Forelimb muscle (tissue), 1 donor: ENCODE results near the gene YEATS2. TPM values are rescaled to one million over a fixed set of nuclear protein-coding genes. Genes with fewer than 3 reads are reported as not detected.
A peak's percentile ranks its signal among the peaks of the same experiment; 100 is the strongest.
"Not testable (repeated sequence)": the region's sequence is repeated elsewhere in the genome, so short reads cannot be mapped to it uniquely, and the experiment has no call there.

Experiments
- DNase-seq: peaks from one replicate; pipeline ENCODE4 v3.0.0-alpha.2; 2013; ENCODE audit warnings: low read depth
- polyA plus RNA-seq: library from polyadenylated mRNA; unstranded; fragments of 120-200 nt; gene quantifications from one replicate; pipeline ENCODE4 v1.2.1, GENCODE V29; 2013; ENCODE audit not compliant: insufficient read length

The YEATS2 gene
- 30.2 TPM for polyA plus RNA-seq

DNA sequence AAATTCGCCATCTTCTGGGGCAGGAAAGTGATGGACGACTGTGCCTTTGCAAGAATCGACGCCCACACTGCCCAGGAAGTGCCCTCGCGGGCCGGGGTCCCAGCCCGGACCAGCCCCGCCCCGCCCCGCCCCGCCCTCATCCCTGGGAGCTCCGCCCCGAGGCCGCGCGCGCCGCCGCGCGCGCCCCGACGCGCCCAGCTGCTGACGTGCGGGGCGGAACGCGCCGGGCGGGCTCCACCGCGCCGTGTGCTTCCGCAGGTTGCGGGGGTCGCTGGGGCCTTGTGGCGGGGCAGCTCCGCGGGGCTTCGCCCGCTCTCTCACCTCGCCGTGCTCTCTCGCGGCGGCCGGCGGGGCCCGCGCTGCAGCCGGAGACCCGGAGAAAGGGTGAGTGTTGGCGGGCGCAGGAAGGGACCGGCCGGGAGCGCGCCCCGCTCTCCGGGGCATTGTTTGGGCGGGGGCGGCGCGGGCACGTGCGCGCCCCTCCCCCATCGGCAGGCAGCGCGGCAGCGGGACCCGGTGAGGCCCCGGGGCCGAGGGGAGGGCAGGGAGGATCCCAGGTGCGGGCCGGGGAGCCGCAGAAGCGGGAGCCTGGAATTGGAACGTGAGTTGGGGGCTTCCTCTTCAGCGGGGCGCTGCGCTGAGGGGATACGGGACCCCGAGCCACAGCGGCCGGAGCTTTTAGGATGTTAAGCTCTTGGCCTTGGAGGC is at the start of gene YEATS2:
TSS of gene YEATS2 (plus strand) at position 188 of the 708 bp plus-strand sequence. CDS start 17,366 bp downstream, outside the sequence.
- DNase-seq, result peak; percentile 68

DNA sequence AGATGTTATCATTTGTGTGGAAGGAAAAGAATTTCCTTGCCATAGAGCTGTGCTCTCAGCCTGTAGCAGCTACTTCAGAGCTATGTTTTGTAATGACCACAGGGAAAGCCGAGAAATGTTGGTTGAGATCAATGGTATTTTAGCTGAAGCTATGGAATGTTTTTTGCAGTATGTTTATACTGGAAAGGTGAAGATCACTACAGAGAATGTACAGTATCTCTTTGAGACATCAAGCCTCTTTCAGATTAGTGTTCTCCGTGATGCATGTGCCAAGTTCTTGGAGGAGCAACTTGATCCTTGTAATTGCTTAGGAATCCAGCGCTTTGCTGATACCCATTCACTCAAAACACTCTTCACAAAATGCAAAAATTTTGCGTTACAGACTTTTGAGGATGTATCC is 47.0 kb upstream of the YEATS2 start:
- DNase-seq, result no peak

DNA sequence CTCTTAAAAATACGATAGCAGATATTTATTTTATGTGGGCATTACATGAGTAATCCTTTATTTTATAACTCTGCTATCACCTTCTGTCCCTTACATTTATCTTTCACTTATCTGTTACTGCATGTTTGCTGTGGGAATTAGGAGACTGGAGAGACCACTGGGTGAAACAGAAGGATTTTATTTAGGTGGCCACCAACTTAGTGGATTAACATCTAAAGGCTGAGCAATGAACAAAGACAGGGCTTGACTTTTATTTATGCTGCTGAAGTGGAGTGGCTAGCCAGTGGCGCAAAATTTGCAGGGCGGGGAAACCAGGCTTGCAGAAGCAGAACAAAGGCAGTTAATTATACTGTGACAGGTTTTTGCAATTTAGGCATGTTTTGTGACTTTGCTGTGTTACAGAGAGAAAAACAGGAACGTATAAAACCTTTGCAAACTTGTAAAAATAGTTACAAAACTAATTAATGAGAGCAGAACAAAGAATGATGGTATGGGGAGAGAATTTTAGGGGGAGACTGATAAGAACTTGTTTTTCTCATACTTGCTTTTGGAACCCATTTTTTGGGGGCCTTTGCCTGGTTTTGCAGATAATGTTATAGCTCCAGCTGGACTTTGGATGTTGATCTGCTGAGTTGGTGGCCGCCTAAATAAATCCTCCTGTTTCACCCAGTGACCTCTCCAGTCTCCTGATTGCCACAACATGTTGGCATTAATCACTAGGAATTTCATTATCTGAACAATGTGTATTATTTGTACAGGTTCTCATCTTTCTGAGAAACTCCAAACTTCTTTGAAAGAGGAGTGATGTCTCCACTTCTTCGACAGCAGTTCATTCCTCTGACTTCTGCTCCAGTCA is 44.2 kb upstream of the YEATS2 start:
- DNase-seq, result no peak

DNA sequence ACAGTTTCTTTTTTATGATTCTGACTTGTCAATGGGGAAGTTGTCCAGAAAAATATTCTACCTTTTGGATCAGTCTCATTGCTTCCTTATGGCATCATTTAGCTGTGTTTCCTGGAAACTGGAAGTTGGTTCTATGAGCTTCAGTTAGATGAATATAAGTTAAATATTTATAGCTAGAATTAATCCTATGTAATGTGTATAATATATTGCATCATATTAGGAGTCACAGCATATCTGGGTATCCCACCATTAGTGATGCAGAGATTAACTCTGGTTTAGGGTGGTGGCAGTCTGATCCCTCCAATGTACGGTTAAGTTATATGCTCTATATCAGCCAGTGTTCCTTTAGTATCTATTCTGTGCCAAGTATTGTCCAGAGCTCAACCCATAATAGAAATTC is 42.9 kb upstream of the YEATS2 start:
- DNase-seq, result no peak

GRCh38 chr3:183662099-183662498 is 35.5 kb upstream of the YEATS2 start:
- DNase-seq, result no peak

DNA sequence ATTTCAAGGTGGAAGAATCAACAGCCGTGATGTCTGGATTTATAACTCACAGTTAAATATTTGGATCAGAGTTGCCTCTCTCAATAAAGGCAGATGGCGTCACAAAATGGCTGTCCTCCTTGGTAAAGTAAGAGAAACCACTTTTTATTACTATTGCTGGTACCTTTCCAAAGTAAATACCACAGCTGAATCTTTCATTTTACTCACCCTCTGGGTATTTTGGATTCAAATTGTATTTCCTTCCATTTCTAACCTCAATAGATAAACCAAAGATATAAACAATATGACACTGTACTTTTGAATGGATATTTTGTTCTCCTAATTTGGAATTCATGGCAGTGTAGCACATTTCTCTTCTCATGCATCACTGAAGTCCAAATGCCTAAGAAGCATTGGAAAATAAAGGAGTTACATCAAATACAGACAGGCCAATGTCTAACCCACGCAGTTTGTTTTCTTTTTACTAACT is 32.6 kb upstream of the YEATS2 start:
- no peak for DNase-seq

DNA sequence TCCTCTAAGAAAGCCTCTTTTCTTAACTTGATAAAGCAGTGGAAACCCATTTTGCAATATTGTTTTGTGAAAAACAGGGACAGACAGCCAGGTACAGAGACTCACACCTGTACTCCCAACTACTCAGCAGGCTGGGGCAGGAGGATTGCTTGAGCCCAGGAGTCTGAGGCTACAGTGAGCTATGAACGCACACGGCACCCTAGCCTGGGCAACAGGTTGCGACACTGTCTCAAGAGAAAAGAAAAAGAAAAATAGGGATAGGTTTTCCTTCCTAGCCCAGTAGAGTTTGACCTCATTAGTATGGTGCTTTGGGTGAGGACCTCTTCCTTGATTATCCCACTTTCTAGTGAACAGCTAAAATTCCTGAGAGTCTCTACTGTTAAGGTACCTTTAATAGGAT is 17.5 kb upstream of the YEATS2 start:
- DNase-seq, result no peak

DNA sequence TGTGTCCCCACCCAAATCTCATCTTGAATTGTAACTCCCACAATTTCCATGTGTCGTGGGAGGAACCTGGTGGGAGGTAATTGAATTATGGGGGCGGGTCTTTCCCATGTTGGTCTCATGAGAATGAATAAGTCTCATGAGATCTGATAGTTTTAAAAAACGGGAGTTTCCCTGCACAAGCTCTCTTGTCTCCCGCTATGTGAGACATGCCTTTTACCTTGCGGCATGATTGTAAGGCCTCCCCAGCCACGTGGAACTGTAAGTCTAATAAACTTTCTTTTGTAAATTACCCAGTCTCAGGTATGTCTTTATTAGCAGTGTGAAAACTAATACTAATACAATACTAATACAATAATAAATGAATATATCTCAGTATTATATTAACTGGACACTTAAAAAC is 9.9 kb upstream of the YEATS2 start:
- DNase-seq, result no peak

DNA sequence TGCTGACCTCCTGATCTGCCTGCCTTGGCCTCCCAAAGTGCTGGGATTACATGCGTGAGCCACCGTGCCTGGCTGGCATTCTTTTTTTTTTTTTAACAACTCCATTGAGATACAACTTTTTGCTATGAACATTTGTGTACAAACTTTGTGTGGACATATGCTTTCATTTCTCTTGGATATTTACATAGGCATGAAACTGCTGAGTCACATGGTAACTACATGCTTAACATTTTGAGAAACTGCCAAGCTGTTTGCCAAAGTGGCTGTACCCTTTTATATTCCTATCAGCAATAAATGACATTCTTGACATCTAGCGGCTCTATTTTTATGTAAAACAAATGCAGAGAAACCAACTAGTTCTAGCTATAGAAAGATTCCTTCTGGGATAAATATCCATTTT is 8.7 kb upstream of the YEATS2 start:
- DNase-seq, result no peak

GRCh38 chr3:183689621-183690020 is 8.0 kb upstream of the YEATS2 start:
- DNase-seq, result not testable (repeated sequence)

- no peak for DNase-seq
These were observed 7.1 kb upstream of the YEATS2 start for GRCh38 chr3:183690402-183690995.

DNA sequence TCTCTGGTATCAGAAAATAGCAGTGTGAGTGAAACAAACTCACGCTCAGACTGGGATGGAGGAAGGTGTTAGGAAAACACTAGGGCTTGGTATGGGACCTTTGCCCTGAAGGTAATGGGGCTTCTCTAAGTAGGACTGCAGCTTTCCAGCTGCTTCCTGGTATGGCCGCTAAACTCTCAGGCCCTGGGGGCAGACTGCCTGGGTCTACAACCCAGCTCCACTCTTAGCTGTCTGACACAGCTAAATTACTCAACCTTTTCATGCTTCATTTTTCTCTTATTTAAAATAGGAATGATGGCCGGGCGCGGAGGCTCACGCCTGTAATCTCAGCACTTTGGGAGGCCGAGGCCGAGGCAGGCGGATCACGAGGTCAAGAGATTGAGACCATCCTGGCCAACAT is 5.2 kb upstream of the YEATS2 start:
- no peak for DNase-seq

DNA sequence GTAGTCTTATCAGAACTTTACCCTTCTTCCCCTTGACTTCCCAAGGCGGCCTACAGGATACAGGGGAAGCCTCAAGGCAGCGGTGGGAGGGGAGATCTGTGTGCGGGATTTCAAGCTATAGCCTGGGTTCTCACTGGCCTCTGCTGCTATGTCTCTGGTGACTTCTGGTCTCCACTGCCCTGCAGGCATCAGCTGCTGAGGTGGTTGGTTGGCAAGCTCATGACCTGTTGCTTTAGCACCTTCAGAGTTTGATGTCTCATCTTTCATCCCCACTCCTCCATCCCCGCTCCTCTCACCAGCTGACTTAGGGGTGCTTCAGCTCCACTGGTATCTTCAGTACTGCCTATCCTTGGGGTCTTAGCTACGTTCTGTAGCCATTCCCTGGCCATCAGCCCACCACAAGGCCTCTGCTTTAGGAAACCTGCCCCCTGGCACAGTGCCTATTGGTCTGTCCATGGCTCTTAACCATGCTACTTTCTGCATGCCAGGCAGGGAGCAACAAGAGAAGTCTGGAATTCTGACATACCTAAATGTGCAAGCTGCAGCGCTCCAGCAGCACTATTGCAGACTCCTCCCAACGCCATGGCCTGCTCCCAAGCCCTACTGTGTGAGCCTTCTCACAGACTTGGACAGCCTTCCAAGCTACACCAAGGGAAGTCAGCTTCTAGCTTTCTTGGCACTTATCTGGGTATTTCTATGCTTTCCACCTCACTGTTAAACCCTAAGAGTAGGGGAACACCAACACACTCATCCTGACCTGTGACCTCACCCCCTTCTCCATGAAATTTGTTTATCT is 1.8 kb upstream of the YEATS2 start:
- no peak for DNase-seq

- DNase-seq, result no peak
These were observed 431 bp upstream of the YEATS2 start for GRCh38 chr3:183697123-183697609.

GRCh38 chr3:183698318-183698751 is 738 bp downstream of the YEATS2 start:
- no peak for DNase-seq

GRCh38 chr3:183698756-183699155 is 1.2 kb downstream of the YEATS2 start:
- no peak for DNase-seq

DNA sequence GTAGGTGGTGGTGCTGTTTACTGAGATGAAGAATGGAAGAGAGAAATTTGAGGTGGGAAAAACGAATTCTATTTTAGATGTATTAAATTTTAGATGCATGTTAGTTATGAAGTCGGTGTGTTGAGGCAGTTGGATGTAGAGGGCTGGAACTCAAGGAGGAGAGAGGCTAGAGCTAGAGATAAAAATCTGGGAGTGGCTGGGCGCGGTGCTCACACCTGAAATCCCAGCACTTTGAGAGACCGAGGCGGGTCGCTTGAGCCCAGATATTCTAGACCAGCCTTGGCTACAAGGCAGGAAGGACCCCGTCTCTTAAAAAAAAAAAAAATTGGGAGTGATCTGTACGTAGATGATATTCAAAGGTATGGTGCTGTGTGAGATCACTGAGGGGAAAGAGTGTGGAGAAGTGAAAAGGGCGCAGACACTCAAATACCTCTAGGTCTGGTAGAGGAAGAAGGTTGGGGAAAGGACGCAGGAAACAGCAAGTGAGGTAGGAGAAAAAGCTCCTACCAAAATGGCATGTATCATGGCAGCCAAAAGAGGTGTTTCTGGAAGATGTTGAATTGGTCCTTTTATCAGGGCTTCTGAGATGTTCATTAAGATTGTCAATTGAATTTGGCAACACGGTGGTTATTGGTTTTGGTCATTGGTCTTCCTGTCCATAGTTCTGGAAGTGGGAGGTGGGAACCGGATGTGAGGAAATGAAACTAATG is 1.8 kb downstream of the YEATS2 start:
- no peak for DNase-seq

DNA sequence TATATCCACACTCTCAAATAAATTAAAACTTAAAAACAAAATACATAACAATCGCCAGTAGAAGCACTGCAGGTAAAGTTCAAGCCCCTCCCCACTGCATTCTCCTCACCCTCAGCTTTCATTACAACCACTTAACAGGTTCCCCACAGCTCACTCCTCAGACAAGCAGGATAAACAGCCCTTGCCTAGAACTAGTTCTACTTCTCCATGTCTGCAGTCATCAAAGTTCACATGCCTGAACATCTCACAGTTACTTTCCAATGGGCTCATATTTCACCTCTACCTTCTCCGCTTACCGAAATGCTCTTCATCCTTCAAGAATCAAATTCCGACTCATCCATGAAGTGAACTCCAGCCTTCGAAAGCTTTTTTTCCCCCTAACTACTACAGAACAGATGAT is 4.1 kb downstream of the YEATS2 start:
- DNase-seq, result no peak

- not testable (repeated sequence) for DNase-seq
These were observed 6.3 kb downstream of the YEATS2 start for GRCh38 chr3:183703892-183704291.

DNA sequence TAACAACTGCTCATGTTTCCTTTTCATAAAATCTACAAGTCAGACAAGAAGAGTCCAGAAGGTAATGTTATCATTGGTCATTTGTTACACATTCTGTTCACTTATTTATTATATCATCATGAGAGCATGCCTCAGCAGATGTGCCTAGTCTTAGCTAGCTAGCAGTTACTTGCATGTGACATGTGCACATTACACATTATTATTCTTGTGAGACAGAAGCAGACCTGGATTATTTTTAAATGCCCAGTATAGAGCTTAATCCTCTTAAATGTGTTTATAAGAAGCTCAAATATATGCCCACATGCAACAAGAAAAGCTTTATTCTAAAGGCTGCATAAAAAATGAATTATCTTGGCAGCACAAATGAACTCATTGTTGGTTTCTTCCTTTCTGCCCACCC is 12.6 kb downstream of the YEATS2 start:
- DNase-seq, result no peak

DNA sequence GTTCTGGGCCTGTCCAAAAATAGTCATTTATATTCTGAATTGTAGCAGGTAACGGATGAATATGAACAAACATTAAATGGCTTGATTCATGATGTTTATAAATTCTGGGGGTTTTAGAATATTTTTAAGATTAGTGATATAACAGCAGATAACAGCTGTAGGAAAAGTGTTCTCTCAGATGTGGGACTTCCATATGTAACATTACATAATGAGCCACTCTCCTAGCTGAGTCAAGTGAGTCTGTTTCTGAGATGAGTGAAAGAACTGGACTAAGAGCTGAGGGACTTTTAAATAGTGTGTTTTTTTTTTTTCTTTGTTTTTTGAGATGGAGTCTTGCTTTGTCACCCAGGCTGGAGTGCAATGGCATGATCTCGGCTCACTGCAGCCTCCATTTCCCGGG is 13.9 kb downstream of the YEATS2 start:
- DNase-seq, result no peak
